Upper lobe of left lung (tissue), 6 donors: ENCODE data around the gene GATD1. TPM values are rescaled to one million over a fixed set of nuclear protein-coding genes. Genes with fewer than 3 reads are reported as not detected.

Experiments
- ATAC-seq, 2 donors: fragments of 200-7000 bp; cut with Tn5 transposase; one replicate each; pipeline ENCODE4 v1.9.1; 2022; ENCODE audit warnings: mild to moderate bottlenecking in 2 of 2, moderate library complexity in 2 of 2; ENCODE audit not compliant: low FRiP score in 2 of 2
- DNase-seq, 2 donors: peaks; one replicate each; pipeline ENCODE4 v3.0.0-alpha.2; 2019 to 2020
- H3K27ac ChIP-seq, 4 donors: fragments of 200-600 bp; sonication (generic); one replicate each; pipeline ENCODE4 v1.5.1; 2016 to 2019
- H3K27me3 ChIP-seq, 4 donors: fragments of 200-600 bp; sonication (generic); one replicate each; pipeline ENCODE4 v1.5.1; 2017 to 2019
- H3K36me3 ChIP-seq, 4 donors: fragments of 200-600 bp; sonication (generic); one replicate each; pipeline ENCODE4 v1.5.1; 2016 to 2019
- H3K4me1 ChIP-seq, 4 donors: fragments of 200-600 bp; sonication (generic); one replicate each; pipeline ENCODE4 v1.5.1; 2018 to 2019
- H3K4me3 ChIP-seq, 4 donors: fragments of 200-600 bp; sonication (generic); one replicate each; pipeline ENCODE4 v1.5.1; 2017 to 2019; ENCODE audit warnings: mild to moderate bottlenecking in 2 of 4, moderate library complexity in 1 of 4
- H3K9me3 ChIP-seq, 4 donors: fragments of 200-600 bp; sonication (generic); one replicate each; pipeline ENCODE4 v1.5.1; 2018 to 2019
- EP300 ChIP-seq, 4 donors: sonication (generic); formaldehyde crosslinking; IDR thresholded peaks; one replicate each; pipeline ENCODE4 v1.5.1; 2017; ENCODE audit warnings: antibody characterized with exemption in 4 of 4, control low read depth in 2 of 4
- POLR2A ChIP-seq, 4 donors: fragments of 450-650 bp; IDR thresholded peaks; one replicate each; pipeline ENCODE4 v1.5.1; 2016 to 2017; ENCODE audit warnings: antibody characterized with exemption in 4 of 4, mild to moderate bottlenecking in 2 of 4
- POLR2AphosphoS5 ChIP-seq, 2 donors: sonication (generic); formaldehyde crosslinking; IDR thresholded peaks; one replicate each; pipeline ENCODE4 v1.5.1; 2017; ENCODE audit warnings: antibody characterized with exemption in 2 of 2
- WGBS, 2 donors: methylation state at CpG; one replicate each; pipeline ENCODE4 v1.1.5; 2017 to 2018; 5-methylcytosine and 5-hydroxymethylcytosine counted together
- total RNA-seq, 6 donors: library from RNA; depleted of rRNA in 4 of 6; stranded (reverse); fragments of >200 nt in 4 of 6; gene quantifications; one replicate each; pipeline versions ENCODE4 v1.1.0 to v1.2.1, GENCODE V29; 2016 to 2021
- TF ChIP-seq, protein P1 (sequence below), 6 experiments: fragments of 450-650 bp in 4 of 6; fragments of 200-600 bp in 2 of 6; sonication (generic) in 2 of 6; IDR thresholded peaks; one replicate each; pipeline ENCODE4 v1.5.1; 2016 to 2019; ENCODE audit warnings: antibody characterized with exemption in 6 of 6
- donor health status: DM: no; HTN: no; CAD: no; lungs with moderate emphysema.
- donor health status: DM: no; HTN: yes; CAD: no; lungs with severe emphysema.

Gene GATD1
- total RNA-seq, 6 donors from 2014 or later = 14.8 to 77.7 (median 63.6) TPM

- no peak for ATAC-seq
- no peaks in the 10 kb centered on the region for H3K9me3 ChIP-seq
- WGBS, 2 donors = 83 to 92% methylated on average over 7 to 30 of the region's 31 CpGs
- H3K27ac ChIP-seq = peak overlapping the region in 2 of 4 donors; percentile 88 to 91
- no peak for TF ChIP-seq POLR2A (IDR thresholded peaks at IDR 0.05)
- no peak for TF ChIP-seq POLR2AphosphoS5 (IDR thresholded peaks at IDR 0.05)
- DNase-seq = peak in 1 of 2 donors; percentile 81
- peaks cover 0 to 11% (median 5%) of the 10 kb centered on the region in 4 donors for H3K27me3 ChIP-seq
- peaks cover 26 to 54% (median 30%) of the 10 kb centered on the region in 4 donors for H3K4me1 ChIP-seq
- peak overlapping the region in 2 of 4 donors; percentile 80 to 84 for H3K4me3 ChIP-seq
- peaks cover 3 to 32% (median 20%) of the 10 kb centered on the region in 4 donors for H3K36me3 ChIP-seq
Measured at GRCh38 chr11:794013-794765, 16.9 kb upstream of the GATD1 start.

GRCh38 chr11:793556-793955 is 16.3 kb upstream of the GATD1 start:
- peak in 1 of 2 donors; percentile 72 for DNase-seq
- Histone ChIP-seq H3K4me1 (peaks cover 26 to 51% (median 29%) of the 10 kb centered on the region in 4 donors), H3K4me3 (no peak overlapping the region), H3K27ac (no peak overlapping the region), H3K9me3 (no peaks in the 10 kb centered on the region), H3K27me3 (peaks cover 0 to 17% (median 10%) of the 10 kb centered on the region in 4 donors), H3K36me3 (peaks cover 3 to 32% (median 18%) of the 10 kb centered on the region in 4 donors)
- WGBS, 2 donors = 93 to 100% methylated on average over 2 to 4 of the region's 7 CpGs
- ATAC-seq = no peak
- TF ChIP-seq EP300 (IDR thresholded peaks at IDR 0.05) (no peak), POLR2A (IDR thresholded peaks at IDR 0.05) (no peak), POLR2AphosphoS5 (IDR thresholded peaks at IDR 0.05) (no peak)
- TF ChIP-seq, protein P1, sequence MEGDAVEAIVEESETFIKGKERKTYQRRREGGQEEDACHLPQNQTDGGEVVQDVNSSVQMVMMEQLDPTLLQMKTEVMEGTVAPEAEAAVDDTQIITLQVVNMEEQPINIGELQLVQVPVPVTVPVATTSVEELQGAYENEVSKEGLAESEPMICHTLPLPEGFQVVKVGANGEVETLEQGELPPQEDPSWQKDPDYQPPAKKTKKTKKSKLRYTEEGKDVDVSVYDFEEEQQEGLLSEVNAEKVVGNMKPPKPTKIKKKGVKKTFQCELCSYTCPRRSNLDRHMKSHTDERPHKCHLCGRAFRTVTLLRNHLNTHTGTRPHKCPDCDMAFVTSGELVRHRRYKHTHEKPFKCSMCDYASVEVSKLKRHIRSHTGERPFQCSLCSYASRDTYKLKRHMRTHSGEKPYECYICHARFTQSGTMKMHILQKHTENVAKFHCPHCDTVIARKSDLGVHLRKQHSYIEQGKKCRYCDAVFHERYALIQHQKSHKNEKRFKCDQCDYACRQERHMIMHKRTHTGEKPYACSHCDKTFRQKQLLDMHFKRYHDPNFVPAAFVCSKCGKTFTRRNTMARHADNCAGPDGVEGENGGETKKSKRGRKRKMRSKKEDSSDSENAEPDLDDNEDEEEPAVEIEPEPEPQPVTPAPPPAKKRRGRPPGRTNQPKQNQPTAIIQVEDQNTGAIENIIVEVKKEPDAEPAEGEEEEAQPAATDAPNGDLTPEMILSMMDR (IDR thresholded peaks at IDR 0.05) = no peak

- DNase-seq (peak in 1 of 2 donors; percentile 67), ATAC-seq (no peak)
- no peak overlapping the region for H3K4me3 ChIP-seq
- no peaks in the 10 kb centered on the region for H3K9me3 ChIP-seq
- peaks cover 3 to 32% (median 18%) of the 10 kb centered on the region in 4 donors for H3K36me3 ChIP-seq
- 92 to 96% methylated on average over 5 to 12 of the region's 13 CpGs for WGBS, 2 donors
- TF ChIP-seq, protein P1 (IDR thresholded peaks at IDR 0.05) = no peak
- no peak for TF ChIP-seq POLR2A (IDR thresholded peaks at IDR 0.05)
- no peak for TF ChIP-seq EP300 (IDR thresholded peaks at IDR 0.05)
- no peak for TF ChIP-seq POLR2AphosphoS5 (IDR thresholded peaks at IDR 0.05)
- peaks cover 0 to 22% (median 10%) of the 10 kb centered on the region in 4 donors for H3K27me3 ChIP-seq
- no peak overlapping the region for H3K27ac ChIP-seq
- peaks cover 22 to 45% (median 25%) of the 10 kb centered on the region in 4 donors for H3K4me1 ChIP-seq
Measured at GRCh38 chr11:792873-793272, 15.6 kb upstream of the GATD1 start.

DNA sequence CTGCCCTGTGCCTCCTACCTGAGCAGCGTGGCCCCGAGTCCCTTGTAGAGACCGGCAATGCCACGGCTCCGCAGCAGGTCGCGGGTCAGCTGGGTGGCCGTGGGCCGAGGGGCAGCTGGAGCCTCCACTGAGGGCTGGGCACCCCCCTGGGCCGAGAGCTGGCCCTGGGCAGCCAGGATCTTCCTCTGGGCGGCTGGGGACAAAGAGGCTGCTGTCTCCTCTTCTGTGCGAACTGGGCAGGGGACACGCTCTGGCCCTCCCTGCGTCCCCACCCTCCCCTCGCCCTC is 15.2 kb upstream of the GATD1 start:
- TF ChIP-seq EP300 (IDR thresholded peaks at IDR 0.05) = no peak
- TF ChIP-seq POLR2A (IDR thresholded peaks at IDR 0.05) = no peak
- no peak for TF ChIP-seq POLR2AphosphoS5 (IDR thresholded peaks at IDR 0.05)
- TF ChIP-seq, protein P1 (IDR thresholded peaks at IDR 0.05) = no peak
- peaks cover 3 to 32% (median 18%) of the 10 kb centered on the region in 4 donors for H3K36me3 ChIP-seq
- H3K9me3 ChIP-seq = no peaks in the 10 kb centered on the region
- 93 to 99% methylated on average over 7 to 12 of the region's 15 CpGs for WGBS, 2 donors
- ATAC-seq = no peak
- peaks cover 0 to 22% (median 10%) of the 10 kb centered on the region in 4 donors for H3K27me3 ChIP-seq
- H3K4me3 ChIP-seq = no peak overlapping the region
- peaks cover 22 to 41% (median 25%) of the 10 kb centered on the region in 4 donors for H3K4me1 ChIP-seq
- H3K27ac ChIP-seq = no peak overlapping the region
- DNase-seq = peak in 1 of 2 donors; percentile 81

GRCh38 chr11:791658-792534 is 14.6 kb upstream of the GATD1 start:
- Histone ChIP-seq H3K27me3 (peaks cover 0 to 22% (median 10%) of the 10 kb centered on the region in 4 donors), H3K4me1 (peaks cover 18 to 35% (median 23%) of the 10 kb centered on the region in 4 donors), H3K36me3 (peaks cover 3 to 32% (median 18%) of the 10 kb centered on the region in 4 donors), H3K4me3 (no peak overlapping the region), H3K9me3 (no peaks in the 10 kb centered on the region), H3K27ac (no peak overlapping the region)
- ATAC-seq = no peak
- WGBS, 2 donors = 93 to 95% methylated on average over 34 to 40 of the region's 49 CpGs
- peak in 1 of 2 donors; percentile 85 for DNase-seq
- TF ChIP-seq POLR2AphosphoS5 (IDR thresholded peaks at IDR 0.05) (no peak), POLR2A (IDR thresholded peaks at IDR 0.05) (no peak), EP300 (IDR thresholded peaks at IDR 0.05) (no peak)
- TF ChIP-seq, protein P1 (IDR thresholded peaks at IDR 0.05) = no peak
